HG03460 (cell line): ENCODE measurements around the gene PAQR4.
"Not testable (repeated sequence)": the region's sequence is repeated elsewhere in the genome, so short reads cannot be mapped to it uniquely, and the experiment has no call there.

ENCODE experiments used
- ATAC-seq: cut with Tn5 transposase; IDR thresholded peaks from one replicate; pipeline ENCODE4 v1.9.1; 2021; ENCODE audit not compliant: unreplicated experiment

PAQR4 gene

DNA sequence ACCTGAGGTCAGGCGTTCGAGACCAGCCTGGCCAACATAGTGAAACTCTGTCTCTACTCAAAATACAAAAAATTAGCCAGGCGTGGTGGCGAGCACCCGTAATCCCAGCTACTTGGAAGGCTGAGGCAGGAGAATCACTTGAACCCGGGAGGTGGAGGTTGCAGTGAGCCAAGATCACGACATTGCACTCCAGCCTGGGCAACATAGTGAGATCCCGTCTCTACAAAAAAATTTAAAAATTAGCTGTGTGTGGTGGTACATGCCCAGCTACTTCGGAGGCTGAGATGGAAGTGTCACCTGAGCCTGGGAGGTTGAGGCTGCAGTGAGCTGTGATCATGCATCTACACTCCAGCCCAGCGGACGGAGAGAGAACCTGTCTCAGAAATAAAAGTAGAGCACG is 25.4 kb upstream of the PAQR4 start:
- not testable (repeated sequence) for ATAC-seq

DNA sequence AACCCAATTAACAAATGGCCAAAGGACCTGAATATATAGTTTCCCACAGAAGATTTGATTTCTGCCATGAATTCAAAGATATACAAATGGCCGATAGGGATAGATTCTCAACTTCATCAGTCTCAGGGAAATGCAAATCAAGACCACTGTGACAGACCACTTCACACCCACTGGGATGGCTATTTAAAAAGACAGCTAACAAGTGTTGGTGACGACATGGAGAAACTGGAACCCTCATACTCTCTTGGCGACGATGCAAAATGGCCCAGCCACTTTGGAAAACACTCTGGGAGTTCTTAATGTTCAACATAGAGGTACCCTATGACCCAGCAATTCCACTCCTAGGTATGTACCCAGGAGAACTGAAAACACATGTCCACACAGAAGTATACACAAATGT is 22.5 kb upstream of the PAQR4 start:
- ATAC-seq: no peak

DNA sequence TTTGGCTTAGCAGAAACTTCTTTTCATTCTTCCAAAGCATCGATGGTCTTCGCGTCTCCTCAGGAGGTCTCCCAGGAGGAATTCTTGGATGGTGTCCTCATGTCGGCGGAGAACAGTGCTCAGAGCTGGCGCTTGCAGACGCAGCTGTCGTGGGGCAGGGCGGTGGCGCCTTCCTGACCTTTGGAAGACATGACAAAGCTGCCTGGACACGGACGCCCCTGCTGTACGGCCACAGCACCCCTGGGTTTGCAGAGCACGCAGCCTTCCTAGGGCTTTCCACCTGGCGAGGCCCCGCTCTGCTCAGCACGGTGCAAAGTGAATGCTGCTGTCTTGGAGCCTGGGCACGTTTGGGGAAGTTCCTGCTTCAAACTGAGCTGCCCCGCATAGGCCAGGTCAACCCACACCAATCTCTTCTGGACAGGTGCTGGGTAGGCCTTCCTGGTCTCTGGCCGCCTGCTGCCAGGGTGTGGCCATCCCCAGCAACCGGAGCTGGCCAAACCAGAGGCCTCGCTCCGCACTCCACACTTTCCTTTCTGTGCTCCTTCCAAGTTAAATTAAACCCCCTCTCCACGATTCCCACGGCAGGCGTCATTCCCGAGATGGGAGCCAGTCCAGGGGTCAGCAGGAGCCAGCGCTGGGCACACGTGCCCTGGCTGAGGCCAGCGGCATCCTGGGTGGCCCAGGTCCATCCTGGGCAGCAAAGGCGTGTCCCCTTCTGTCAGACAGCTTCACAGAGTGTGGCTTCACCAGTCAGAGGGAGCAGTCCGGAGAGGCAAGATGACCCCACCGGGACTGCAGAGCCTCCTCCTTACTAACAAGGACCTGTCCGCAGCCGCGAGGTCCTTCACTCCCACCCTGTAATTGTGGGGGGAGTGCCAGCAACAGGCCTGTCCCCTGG is 20.1 kb upstream of the PAQR4 start:
- no peak for ATAC-seq

DNA sequence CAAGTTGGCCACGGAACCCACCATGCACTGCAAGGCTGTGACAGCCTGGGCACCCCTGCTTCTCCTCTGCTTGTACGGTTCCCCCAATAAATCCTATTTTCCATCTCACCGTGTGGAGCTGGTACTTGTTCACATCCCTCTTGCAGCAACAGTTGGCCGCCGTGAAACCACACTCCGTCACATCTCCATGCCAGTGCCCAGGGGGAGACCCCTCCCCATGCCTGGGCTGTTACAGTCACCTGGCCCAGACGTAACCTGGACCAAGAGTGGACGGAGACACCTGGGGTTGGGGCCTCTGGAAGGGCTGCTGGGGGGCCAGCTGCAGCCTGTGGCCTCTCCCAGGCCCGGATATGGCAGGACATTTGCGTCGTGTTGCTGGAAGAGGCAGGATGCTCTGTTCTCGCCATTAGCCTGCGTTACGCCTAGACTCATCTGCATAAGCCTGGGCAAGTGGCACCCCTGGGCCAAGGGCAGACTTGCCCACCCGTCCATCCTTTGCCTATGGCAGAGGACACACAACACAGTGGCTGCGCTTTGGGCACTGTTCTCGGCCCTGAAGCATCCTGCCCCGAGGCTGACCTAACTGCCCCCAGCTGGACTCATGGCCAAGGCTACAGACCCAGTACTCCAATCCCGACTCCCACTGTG is 19.3 kb upstream of the PAQR4 start:
- no peak for ATAC-seq

DNA sequence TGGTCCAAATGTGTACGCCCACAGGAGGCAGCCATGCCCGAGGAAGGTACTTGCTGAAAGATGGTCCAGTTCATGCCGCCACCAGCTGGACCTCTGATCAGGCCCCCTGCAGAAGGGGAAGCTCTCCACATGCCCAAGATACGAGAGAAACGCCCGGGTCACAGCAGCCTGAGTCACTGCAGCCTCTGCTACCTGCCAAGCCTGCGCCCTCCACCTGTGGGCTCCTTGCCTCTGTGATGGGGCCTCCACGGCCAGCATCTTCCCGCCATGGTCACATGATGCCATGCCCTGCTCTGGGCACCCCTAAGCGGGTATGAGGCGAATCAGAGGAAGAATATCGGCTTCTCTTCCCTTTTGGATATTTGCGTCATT is 18.8 kb upstream of the PAQR4 start:
- no peak for ATAC-seq

DNA sequence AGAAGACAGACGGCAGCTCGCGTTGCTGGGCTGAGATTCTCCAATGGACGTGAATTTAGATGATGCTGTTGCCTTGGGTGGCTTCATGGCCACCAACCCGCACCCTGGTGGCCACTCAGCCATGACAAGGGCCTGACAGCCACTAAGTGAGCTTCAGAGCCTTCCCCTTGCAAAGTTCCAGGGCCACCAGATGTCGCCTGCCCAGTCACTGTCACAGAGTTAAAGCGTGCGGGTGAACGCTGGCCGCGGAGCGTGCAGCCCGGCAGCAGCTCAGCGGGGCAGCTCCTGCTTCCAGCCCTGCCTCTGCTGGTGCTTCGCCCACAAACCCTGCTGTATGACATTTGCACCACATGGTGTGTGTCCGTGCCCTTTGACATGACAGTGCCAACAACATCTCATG is 18.4 kb upstream of the PAQR4 start:
- ATAC-seq: no peak

DNA sequence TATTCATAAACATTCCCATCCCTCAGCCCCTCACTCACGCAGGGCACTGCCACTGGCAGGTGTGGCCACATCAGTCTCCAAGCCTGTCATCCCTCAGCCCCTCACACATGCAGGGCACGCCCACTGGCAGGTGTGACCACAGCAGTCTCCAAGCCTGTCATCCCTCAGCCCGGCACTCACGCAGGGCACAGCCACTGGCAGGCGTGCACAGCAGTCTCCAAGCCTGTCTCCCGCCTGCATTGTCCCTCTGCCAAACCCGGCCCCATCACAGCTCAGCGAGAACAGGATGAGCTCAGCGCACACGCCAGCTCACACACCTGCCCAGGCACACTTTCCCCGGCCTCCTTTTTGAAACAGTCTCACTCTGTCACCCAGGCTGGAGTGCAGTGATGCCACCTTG is 16.5 kb upstream of the PAQR4 start:
- ATAC-seq: no peak

DNA sequence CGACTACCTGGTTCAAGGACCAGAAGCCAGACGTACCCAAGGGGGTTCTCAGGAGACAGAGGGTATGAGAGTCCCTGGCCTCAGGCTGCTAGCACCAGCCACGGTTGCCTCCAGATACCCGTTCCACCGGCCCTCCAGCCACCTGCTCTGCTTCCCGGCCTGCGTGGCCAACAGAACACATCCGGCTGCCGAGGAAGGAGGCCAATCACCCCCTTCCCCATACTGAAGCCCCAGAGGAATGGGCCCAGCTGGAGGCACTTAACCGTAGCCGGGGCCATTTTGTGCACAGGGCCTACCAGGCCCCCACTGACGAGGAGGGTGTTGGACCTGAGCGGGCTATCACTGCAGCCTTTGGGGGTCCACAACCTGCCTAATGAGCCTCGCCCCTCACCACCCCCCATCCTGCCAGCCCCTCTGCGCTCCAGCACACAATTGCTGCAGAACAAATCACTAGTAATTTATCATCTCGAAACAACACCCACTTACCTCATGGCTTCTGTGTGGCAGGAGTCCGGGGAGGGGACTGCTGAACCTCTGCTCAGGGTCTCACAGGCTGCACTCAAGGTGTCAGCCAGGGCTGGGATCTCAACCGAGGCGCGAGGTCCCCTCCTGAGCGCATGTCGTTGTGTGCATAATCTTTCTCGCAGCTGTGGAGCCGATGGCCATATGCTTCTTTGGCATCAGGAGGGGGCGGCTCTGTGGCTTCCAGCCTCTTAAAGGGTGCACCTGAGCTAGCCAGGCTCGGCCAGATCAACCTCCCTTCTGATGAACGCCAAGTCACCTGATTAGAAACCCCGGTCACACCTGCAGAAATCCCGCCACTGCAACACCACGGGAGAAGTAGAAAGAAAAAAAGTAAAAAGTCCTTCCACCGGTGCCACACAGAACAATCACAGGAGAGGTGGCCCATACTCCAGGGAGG is 15.2 kb upstream of the PAQR4 start:
- no peak for ATAC-seq

DNA sequence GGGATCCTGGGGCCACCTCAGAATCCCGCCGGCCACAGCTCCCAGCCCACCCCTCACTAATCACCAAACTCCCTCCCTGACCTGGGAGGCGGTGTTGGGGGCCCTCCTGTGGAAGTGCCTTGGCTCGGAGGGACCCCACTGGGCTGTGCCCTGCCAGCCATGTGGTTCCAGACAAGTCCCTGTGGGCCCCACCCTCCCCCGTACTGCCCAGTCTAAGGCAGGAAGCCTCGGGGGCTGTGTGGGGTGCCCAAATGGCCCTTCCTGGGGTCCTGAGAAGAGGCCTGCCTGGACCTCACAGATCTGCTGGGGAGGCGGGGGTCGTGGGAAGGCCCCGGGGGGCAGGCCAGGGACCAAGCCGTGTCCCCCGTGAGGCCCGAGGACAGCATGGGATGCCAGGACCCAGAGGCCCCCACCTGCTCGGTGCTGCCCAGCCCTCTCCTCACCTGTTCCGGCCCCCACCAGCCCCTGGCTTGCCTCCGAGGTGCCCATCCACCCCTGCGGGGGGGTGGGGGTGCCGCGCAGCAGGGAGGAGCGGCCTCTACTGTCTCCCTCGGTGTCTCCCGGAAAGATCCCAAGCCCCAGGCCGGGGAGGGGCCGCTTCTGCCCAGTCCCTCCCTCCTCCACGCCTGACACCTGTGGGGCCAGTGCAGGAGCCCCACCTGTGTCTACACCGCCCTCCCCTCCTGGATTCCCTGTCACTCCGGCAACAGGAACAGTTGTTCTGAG is 14.3 kb upstream of the PAQR4 start:
- ATAC-seq: no peak

DNA sequence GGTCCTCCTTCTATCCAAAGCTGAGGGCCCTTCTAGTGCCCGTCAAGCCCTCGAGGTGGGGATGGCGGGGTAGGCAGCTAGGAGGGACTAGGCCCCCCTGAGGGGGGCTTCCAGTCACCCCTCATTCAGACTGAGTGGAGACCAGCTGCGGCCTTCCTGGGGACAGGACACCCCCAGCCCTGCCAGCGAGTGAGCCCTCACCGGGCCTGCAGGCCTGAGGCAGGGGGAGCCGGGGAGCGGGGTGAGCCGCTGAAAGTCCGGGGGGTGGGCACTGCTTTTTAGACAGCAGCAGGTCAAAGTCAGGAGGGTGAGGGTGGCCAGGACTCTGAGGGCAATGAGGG is 13.7 kb upstream of the PAQR4 start:
- ATAC-seq: no peak

DNA sequence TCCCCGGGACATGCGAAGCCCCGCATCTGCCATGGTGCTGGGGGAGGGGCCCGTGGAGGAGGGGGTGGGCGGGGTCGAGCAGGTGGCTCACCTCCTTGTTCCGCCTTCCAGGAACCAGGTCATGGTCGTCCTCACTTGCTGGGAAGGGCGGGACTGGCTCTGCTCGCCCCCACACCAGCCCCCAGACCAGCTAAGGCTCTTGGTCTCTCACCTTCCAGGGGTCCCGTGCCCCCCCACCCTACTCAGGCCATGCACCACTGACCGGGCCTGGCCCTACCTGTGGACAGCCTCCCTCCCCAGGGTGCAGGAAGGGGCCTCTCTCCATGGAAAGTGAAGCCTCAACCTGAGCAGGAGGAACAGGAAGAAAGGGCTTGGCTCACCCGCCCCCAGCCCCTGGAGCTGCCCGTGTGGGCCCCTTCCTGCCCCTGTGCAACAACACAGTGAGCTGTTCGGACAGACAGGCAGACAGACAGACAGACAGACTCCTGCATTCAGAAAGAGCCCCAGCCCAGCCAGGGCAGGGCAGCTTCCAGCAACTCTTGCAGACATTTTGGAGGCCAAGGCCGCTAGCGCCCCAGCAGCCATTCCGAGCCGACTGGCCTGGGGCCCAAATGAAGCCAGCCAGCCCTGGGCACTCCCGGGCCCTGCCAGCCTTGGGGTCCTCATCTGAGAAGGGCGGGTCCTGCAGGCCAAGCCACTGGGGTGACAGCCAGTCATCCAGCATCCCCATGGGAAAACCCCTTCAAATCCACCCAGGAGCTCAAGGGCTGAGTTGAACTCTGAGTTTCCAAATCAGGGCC is 13.2 kb upstream of the PAQR4 start:
- no peak for ATAC-seq

DNA sequence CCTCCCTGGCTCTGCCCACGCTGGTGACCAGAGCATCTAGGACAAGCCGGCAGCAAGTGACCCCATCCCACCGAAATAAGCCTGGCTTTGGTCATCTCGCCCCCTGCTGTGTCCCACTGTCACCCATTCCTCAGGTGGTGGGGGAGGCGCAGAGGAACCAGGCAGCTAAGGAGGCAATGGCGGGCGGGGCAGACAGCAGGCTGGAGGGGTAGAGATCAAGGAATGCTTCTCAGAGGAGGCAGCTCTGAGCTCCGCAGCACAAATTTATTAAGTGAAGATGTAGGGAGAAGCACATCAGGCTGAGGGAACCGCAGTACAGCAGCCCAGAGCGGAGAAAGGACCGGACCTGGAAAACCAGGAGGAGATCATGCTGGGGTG is 12.6 kb upstream of the PAQR4 start:
- ATAC-seq: no peak

DNA sequence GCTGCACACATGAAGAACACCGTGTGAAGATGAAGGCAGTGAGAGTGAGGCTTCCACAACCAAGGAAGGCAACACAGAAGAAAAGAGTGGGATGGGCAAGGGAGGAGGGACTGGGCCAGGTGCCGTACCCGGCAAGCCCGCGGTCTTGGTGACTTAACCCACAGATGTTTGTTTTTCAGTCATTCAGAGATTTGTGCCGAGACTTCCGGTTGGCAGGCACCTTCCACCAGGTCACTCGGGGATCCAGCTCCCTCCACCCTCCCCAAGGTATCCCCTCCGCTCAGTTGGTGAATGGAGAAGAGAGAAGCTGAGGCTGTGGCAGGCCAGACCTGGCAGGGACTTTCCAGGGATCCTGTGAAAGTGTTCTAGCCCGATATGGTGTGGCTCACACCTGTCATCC is 9.9 kb upstream of the PAQR4 start:
- no peak for ATAC-seq

DNA sequence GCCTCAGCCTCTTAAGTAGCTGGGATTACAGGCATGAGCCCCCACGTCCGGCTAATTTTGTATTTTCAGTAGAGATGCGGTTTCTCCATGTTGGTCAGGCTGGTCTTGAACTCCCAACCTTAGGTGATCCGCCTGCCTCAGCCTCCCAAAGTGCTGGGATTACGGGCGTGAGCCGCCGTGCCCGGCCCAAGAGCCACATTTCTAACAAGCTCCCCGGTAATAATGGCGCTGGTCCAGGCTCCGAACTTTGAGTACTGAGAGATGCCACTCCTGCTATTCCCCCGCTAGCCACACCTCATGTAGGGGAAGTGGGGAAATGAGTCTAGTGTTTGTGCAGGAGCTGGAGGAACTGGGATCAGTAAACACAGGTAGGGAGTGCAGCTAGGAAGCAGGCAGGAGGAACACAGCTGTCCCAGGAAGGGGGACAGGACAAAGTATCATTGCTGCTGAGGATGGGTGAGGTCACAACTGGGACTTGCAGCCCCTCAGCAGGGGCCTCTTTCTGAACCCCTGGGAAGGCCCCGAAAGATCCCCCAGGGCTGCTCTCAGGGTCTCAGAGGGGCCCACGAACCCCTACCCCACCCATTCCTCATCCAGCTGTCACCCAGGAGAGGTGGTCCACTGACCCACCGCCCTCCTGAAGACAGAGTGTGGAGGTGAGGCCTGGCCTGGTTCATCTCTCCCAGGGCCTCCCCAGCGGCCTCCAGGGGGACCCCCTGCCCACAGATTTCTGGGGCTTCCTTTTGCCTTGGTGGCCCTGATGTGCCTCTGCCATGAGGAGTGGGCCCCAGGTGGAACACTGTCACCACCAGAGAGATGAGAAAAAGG is 8.8 kb upstream of the PAQR4 start:
- no peak for ATAC-seq

DNA sequence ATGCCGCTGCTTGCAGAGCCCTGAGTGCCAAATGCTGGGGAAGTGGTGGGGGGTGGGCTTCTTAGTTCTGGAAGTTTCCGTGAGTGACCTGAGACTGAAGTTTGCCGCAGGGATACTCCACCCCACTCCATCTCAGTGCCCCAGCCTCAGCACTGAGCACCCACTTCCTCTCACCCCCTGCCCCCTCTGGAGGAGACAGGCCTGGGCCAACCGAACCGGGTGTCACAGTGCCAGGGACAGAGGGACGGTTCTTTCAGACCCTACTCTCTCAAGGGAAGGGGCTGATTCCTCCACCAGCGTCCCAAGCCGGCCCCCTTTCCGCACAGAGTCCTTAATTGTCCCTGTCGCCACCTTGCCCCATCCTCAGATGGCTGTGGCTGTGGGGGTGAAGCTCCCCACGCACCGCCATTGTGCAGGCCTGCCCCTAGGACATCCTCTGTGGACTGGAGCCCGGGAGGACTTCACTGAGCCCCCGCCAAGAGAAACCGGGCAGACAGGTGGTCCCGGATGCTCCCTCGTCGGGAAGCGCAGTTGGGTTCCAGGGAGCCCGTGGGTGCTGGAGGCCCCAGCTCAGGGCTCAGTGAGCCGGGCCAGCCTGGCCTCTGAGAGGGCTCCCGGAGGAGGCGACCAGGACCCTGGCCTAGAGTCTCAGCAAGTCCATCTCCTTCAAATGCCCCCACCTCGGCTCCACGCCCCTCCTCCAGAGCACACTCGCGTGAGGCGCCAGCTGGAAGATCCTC is 6.6 kb upstream of the PAQR4 start:
- ATAC-seq: no peak

DNA sequence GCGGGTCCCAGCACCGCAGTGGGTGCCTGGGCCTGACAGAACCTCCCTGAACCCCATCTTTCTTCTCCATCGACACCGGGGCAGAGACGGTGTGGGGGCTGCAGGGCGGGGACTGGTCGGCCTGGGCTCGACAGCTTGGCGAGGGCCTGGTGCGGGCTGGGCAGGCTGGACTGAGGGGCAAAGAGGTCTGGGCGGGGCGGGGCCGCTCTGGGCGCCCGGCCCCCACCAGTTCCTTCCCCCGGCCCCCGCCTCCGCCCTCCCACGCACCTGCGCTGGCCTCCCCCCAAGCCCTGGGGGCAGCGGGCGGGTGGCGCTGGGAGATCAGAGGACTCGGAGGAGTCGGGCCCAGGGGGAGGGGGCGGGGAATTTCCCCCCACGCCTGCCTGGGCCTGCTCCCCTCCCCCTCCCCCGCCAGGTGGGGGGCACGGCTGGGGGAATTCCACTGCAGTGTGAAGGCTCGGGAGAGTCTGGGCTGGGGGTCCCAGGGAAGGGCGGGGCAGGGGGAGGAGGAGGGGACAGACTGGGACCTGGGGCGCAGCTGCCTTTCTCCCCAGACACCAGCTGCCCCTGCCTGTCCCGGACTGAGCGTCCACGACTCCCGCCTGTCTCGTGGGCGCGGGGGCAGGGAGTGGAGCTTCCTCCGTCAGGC is 6.0 kb upstream of the PAQR4 start:
- ATAC-seq: no peak

DNA sequence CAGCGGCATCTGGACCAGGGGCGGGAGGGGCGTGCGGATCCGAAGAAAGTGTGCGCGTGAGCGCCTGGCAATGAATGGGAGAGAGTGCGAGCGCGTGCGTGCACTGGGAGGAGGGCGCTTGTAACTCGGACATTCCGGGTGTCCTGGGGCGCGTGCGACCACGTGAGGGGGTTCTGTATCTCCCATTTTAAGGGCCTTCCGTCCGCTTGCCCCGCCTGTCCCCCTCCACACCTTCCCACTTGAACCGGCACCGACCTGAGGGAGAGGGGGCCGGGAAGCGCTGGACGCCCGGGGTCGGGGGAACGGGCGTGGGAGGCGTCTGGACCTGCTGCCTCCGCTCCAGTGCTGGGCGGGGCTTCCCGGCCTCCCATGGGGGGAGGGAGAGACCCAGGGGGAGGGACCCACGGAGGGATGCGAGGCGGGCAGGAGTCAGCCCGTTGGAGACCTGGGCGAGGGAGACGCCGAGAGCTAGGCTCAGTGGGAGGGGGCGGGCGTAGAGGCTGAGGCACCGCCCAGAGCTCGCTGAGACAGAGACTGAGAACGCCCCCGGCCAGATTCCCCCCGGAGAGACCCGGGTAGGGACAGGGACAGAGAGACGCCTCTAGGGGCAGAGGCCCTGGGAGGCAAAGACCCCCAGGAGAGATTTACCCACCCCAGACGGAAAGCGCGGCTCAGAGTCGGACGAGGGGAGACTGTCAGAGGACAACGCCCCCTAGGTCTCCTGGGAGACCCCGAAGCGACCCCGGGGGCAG is 5.2 kb upstream of the PAQR4 start, which contains the start of gene KREMEN2:
Gene KREMEN2, plus strand, starts transcription at position 553 of the 752 bp plus-strand sequence. CDS start 246 bp downstream, outside the sequence.
- ATAC-seq: no peak
